ENCODE results near the gene EGFL7. TPM values are rescaled to one million over a fixed set of nuclear protein-coding genes. Genes with fewer than 3 reads are reported as not detected.

The EGFL7 gene
- total and polyA plus RNA-seq, 2 of the 13 experiments (the other 11 are each of a cell fraction or from before 2014, with no cell fraction given): 0.20 to 5.1 TPM

DNA sequence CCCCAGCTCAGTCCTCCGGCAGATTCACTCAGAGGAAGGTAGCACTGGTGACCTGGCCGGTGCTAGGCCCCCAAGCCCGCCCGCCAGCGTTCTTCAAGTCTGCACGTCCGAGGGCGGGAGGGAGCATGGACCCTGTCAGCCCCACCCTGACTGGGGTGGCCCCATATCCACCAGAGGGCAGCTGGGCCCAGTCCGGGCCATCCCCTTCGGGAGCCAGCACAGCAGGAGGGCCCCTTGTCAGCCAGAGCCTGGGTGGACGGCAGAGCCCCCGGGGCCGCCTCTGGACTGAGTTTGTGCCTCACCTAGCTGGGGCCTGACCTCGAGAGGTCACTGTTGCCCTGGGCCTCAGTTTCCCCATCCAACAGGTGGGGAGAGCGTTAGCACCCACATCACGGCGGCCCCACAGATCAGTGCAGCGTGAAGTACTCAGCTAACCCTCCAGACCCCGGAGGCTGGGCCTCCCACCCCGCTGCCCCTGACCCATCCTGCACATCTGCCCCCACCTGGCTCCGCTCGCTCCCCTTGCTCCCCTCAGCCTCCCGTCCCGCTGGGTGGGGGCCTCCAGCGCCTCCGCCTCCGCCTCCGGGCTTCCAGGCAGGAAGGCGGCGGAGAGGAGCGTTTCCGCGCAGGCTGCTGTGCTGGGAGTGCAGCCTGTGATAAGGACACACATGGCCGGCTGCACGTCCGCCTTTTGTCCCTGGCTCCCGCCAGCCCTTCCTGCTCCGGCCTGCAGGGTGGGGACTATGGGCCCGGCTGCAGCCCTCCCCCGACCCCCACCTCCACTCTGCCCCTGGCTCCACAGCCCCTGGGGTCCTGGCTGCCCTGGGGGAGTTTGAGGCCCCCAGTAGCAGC is 16.6 kb upstream of the EGFL7 start (continued):
- peak; percentile 63; the same call in 1 of the 2 replicates for TF ChIP-seq SNAI1 (CRISPR knock-in tag; IDR thresholded peaks at IDR 0.05; ENCODE audit: borderline replicate concordance)
- TF ChIP-seq NCOA5 (CRISPR knock-in tag; IDR thresholded peaks at IDR 0.05): no peak
- no peak for TF ChIP-seq NFE2 (CRISPR knock-in tag; IDR thresholded peaks at IDR 0.05)
- TF ChIP-seq ZFP82 (CRISPR knock-in tag; IDR thresholded peaks at IDR 0.05; ENCODE audit: borderline replicate concordance): no peak
- TF ChIP-seq ZNF639 (CRISPR knock-in tag; conservative IDR thresholded peaks at IDR 0.05): no peak
- TF ChIP-seq, protein P1, sequence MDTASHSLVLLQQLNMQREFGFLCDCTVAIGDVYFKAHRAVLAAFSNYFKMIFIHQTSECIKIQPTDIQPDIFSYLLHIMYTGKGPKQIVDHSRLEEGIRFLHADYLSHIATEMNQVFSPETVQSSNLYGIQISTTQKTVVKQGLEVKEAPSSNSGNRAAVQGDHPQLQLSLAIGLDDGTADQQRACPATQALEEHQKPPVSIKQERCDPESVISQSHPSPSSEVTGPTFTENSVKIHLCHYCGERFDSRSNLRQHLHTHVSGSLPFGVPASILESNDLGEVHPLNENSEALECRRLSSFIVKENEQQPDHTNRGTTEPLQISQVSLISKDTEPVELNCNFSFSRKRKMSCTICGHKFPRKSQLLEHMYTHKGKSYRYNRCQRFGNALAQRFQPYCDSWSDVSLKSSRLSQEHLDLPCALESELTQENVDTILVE (CRISPR knock-in tag; IDR thresholded peaks at IDR 0.05): no peak
- 0 out of 2 replicates have a peak, but pooled peaks have one; percentile 8 for TF ChIP-seq ARID4A (CRISPR knock-in tag; IDR thresholded peaks at IDR 0.05; ENCODE audit: borderline replicate concordance)
- no peak for TF ChIP-seq SRSF9 (IDR thresholded peaks at IDR 0.05; ENCODE audit: borderline replicate concordance, insufficient read depth, low read depth, low read length, poor library complexity, severe bottlenecking)
- no peak for TF ChIP-seq TOPORS (CRISPR knock-in tag; IDR thresholded peaks at IDR 0.05)
- peak; percentile 21; the same call in 1 of the 2 replicates for TF ChIP-seq ZNF263 (CRISPR knock-in tag; IDR thresholded peaks at IDR 0.05)
- TF ChIP-seq ZNF567 (CRISPR knock-in tag; IDR thresholded peaks at IDR 0.05; ENCODE audit: borderline replicate concordance): no peak
- TF ChIP-seq HNF1B (CRISPR knock-in tag; IDR thresholded peaks at IDR 0.05): peak; percentile 22; the same call in 1 of the 2 replicates
- TF ChIP-seq ZNF687 (CRISPR knock-in tag; IDR thresholded peaks at IDR 0.05): peak; percentile 90

Measured in HepG2 (cell line).